ENCODE results near the gene NAGK.

- TF ChIP-seq CTCF (IDR thresholded peaks at IDR 0.05) (no peak), POLR2A (IDR thresholded peaks at IDR 0.05) (no peak)
Observed at GRCh38 chr2:71122387-71123298, 54.2 kb downstream of the NAGK start.

Measured in vagina (tissue), 2 donors.